ENCODE data around the gene RABL6.

The RABL6 gene

DNA sequence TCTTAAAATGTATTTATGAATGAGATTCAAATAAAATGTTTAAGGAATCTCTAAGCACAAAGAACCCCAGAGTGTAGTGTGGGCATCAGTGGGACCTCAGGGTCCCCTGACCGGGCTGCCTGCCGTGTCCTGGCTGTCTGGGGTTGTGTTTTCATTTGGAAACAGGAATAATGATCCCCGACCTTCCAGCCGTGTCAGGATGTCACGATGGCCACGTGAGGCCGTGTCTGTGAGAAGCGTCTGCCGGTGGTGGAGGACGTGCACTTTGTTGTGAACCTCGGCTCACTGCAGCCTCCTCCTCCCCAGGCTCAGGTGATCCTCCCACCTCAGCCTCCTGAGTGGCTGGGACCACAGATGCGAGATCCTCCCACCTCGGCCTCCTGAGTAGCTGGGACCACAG is 82.9 kb downstream of the RABL6 start:
- TF ChIP-seq, protein P1, sequence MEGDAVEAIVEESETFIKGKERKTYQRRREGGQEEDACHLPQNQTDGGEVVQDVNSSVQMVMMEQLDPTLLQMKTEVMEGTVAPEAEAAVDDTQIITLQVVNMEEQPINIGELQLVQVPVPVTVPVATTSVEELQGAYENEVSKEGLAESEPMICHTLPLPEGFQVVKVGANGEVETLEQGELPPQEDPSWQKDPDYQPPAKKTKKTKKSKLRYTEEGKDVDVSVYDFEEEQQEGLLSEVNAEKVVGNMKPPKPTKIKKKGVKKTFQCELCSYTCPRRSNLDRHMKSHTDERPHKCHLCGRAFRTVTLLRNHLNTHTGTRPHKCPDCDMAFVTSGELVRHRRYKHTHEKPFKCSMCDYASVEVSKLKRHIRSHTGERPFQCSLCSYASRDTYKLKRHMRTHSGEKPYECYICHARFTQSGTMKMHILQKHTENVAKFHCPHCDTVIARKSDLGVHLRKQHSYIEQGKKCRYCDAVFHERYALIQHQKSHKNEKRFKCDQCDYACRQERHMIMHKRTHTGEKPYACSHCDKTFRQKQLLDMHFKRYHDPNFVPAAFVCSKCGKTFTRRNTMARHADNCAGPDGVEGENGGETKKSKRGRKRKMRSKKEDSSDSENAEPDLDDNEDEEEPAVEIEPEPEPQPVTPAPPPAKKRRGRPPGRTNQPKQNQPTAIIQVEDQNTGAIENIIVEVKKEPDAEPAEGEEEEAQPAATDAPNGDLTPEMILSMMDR (conservative IDR thresholded peaks at IDR 0.05; ENCODE audit: low read depth, low read length), result no peak
- DNase-seq (ENCODE audit: low read depth), result no peak
- no peak overlapping the region for H3K4me3 ChIP-seq (ENCODE audit: low read depth, low read length)

All from choroid plexus epithelial cell (primary cell).